KMS-11 (cell line): ENCODE measurements around the gene NMRK2.
"Not testable (repeated sequence)": the region's sequence is repeated elsewhere in the genome, so short reads cannot be mapped to it uniquely, and the experiment has no call there.

ENCODE experiments used
- H2AFZ ChIP-seq: fragments of 200-600 bp; sonication (generic); 2 replicates; pipeline ENCODE4 v1.6.1; 2016; ENCODE audit warnings: antibody characterized with exemption, mixed run types, low read depth
- H3K27ac ChIP-seq: fragments of 200-600 bp; sonication (generic); 2 replicates; pipeline ENCODE4 v1.6.1; 2016; ENCODE audit warnings: mild to moderate bottlenecking, mixed run types
- H3K27me3 ChIP-seq: fragments of 200-600 bp; sonication (generic); 2 replicates; pipeline ENCODE4 v1.6.1; 2017; ENCODE audit warnings: mild to moderate bottlenecking, low read depth, mixed run types, moderate library complexity; ENCODE audit not compliant: insufficient read depth
- H3K36me3 ChIP-seq: fragments of 200-600 bp; sonication (generic); 2 replicates; pipeline ENCODE4 v1.6.1; 2017; ENCODE audit warnings: mild to moderate bottlenecking, mixed run types; ENCODE audit not compliant: insufficient read depth
- H3K4me1 ChIP-seq: fragments of 200-600 bp; sonication (generic); 2 replicates; pipeline ENCODE4 v1.6.1; 2016; ENCODE audit warnings: mild to moderate bottlenecking, low read depth, mixed run types; ENCODE audit not compliant: poor library complexity, severe bottlenecking
- H3K4me2 ChIP-seq: fragments of 200-600 bp; sonication (generic); 2 replicates; pipeline ENCODE4 v1.7.0; 2016; ENCODE audit warnings: mild to moderate bottlenecking, mixed run types
- H3K4me3 ChIP-seq: fragments of 200-600 bp; sonication (generic); IDR thresholded peaks from 2 replicates; pipeline ENCODE4 v1.6.1; 2017; ENCODE audit warnings: low read depth, low read length, mixed read lengths; ENCODE audit not compliant: insufficient read depth
- H3K79me2 ChIP-seq: fragments of 200-600 bp; sonication (generic); 2 replicates; pipeline ENCODE4 v1.6.1; 2016; ENCODE audit warnings: low read depth, mixed run types; ENCODE audit not compliant: insufficient read depth
- H3K9ac ChIP-seq: fragments of 200-600 bp; sonication (generic); 2 replicates; pipeline ENCODE4 v1.6.1; 2016; ENCODE audit warnings: mild to moderate bottlenecking, mixed run types
- H4K20me1 ChIP-seq: fragments of 200-600 bp; sonication (generic); 2 replicates; pipeline ENCODE4 v1.6.1; 2016; ENCODE audit warnings: mild to moderate bottlenecking, mixed run types; ENCODE audit not compliant: insufficient read depth
- CTCF ChIP-seq: fragments of 200-600 bp; sonication (generic); conservative IDR thresholded peaks from 2 replicates; pipeline ENCODE4 v1.6.1; 2017; ENCODE audit warnings: low read depth, mild to moderate bottlenecking, antibody characterized with exemption, low read length, moderate library complexity, mixed read lengths

Gene NMRK2

GRCh38 chr19:3923096-3923758, 9.6 kb upstream of the NMRK2 start:
- H3K4me2 ChIP-seq: no peak overlapping the region
- no peaks in the 10 kb centered on the region for H3K79me2 ChIP-seq
- H3K36me3 ChIP-seq: no peaks in the 10 kb centered on the region
- H3K9ac ChIP-seq: no peak overlapping the region
- H3K27me3 ChIP-seq: peaks cover 81% of the 10 kb centered on the region
- no peaks in the 10 kb centered on the region for H4K20me1 ChIP-seq
- no peak overlapping the region for H2AFZ ChIP-seq
- no peak for TF ChIP-seq CTCF
- H3K4me1 ChIP-seq: no peaks in the 10 kb centered on the region
- no peak overlapping the region for H3K27ac ChIP-seq
- H3K4me3 ChIP-seq: no peak overlapping the region

- Histone ChIP-seq H3K4me2 (no peak overlapping the region), H3K4me1 (no peaks in the 10 kb centered on the region), H3K27me3 (peaks cover 79% of the 10 kb centered on the region), H3K4me3 (no peak overlapping the region), H4K20me1 (no peaks in the 10 kb centered on the region), H3K36me3 (no peaks in the 10 kb centered on the region), H2AFZ (no peak overlapping the region), H3K9ac (no peak overlapping the region), H3K79me2 (no peaks in the 10 kb centered on the region), H3K27ac (no peak overlapping the region)
- TF ChIP-seq CTCF: no peak
Observed at GRCh38 chr19:3923912-3924311, 9.0 kb upstream of the NMRK2 start.

- H3K79me2 ChIP-seq: no peaks in the 10 kb centered on the region
- H3K9ac ChIP-seq: no peak overlapping the region
- no peak overlapping the region for H3K4me2 ChIP-seq
- H4K20me1 ChIP-seq: no peaks in the 10 kb centered on the region
- H2AFZ ChIP-seq: no peak overlapping the region
- H3K27ac ChIP-seq: no peak overlapping the region
- no peak for TF ChIP-seq CTCF
- peaks cover 70% of the 10 kb centered on the region for H3K27me3 ChIP-seq
- H3K4me3 ChIP-seq: no peak overlapping the region
- H3K4me1 ChIP-seq: no peaks in the 10 kb centered on the region
- no peaks in the 10 kb centered on the region for H3K36me3 ChIP-seq
Observed at GRCh38 chr19:3931041-3931440, 1.8 kb upstream of the NMRK2 start.

- H2AFZ ChIP-seq: no peak overlapping the region
- no peak overlapping the region for H3K9ac ChIP-seq
- H3K27me3 ChIP-seq: peaks cover 66% of the 10 kb centered on the region
- TF ChIP-seq CTCF: no peak
- H3K4me3 ChIP-seq: no peak overlapping the region
- H4K20me1 ChIP-seq: no peaks in the 10 kb centered on the region
- no peak overlapping the region for H3K4me2 ChIP-seq
- H3K27ac ChIP-seq: no peak overlapping the region
- no peaks in the 10 kb centered on the region for H3K4me1 ChIP-seq
- H3K36me3 ChIP-seq: no peaks in the 10 kb centered on the region
- H3K79me2 ChIP-seq: no peaks in the 10 kb centered on the region
Observed at GRCh38 chr19:3936506-3937442, 3.9 kb downstream of the NMRK2 start.

GRCh38 chr19:3938300-3938950, 5.6 kb downstream of the NMRK2 start:
- not testable (repeated sequence) for H3K79me2 ChIP-seq, H3K4me2 ChIP-seq, H2AFZ ChIP-seq, H3K9ac ChIP-seq, H3K36me3 ChIP-seq, H3K4me3 ChIP-seq, H3K4me1 ChIP-seq, H3K27ac ChIP-seq, H4K20me1 ChIP-seq
- peaks cover 64% of the 10 kb centered on the region for H3K27me3 ChIP-seq
